Thyroid gland (tissue), 4 donors: ENCODE data around the gene MDGA2.

Source experiments
- CTCF ChIP-seq, 6 experiments: fragments of 200-600 bp in 3 of 6; fragments of 450-650 bp in 3 of 6; sonication (generic) in 3 of 6; IDR thresholded peaks; one replicate each; pipeline ENCODE4 v1.5.1; 2016 to 2019; ENCODE audit warnings: antibody characterized with exemption in 6 of 6, mild to moderate bottlenecking in 2 of 6, inconsistent platforms in 1 of 6, moderate library complexity in 1 of 6
- POLR2A ChIP-seq, 2 donors: fragments of 450-650 bp; IDR thresholded peaks; one replicate each; pipeline ENCODE4 v1.6.1; 2017; ENCODE audit warnings: antibody characterized with exemption in 2 of 2, mild to moderate bottlenecking in 2 of 2, moderate library complexity in 1 of 2

- TF ChIP-seq CTCF (IDR thresholded peaks at IDR 0.05) (no peak), POLR2A (IDR thresholded peaks at IDR 0.05) (no peak)
These were observed 328.6 kb downstream of the MDGA2 start for GRCh38 chr14:47346849-47347248.
